Stimulated activated CD8-positive, alpha-beta memory T cell treated with anti-CD3 and anti-CD28 coated beads, Interleukin-12 subunit alpha, Interleukin-12 subunit beta, amount 100 ng/mL, for 24 hours (primary cell): Measurements from ENCODE around the gene SLC30A7.

Experiments
- DNase-seq: peaks from one replicate; pipeline ENCODE4 v3.0.0-alpha.2; 2020; ENCODE audit errors: extremely low read depth

The SLC30A7 gene

GRCh38 chr1:100979631-100980030 is 83.7 kb downstream of the SLC30A7 start:
- no peak for DNase-seq

- DNase-seq = no peak
Measured at GRCh38 chr1:100982793-100983192, 86.9 kb downstream of the SLC30A7 start.

- DNase-seq = no peak
Measured at GRCh38 chr1:100988121-100988520, 92.2 kb downstream of the SLC30A7 start.

- no peak for DNase-seq
Measured at GRCh38 chr1:100989306-100990077, 93.6 kb downstream of the SLC30A7 start.

- no peak for DNase-seq
Measured at GRCh38 chr1:100995198-100995988, 99.5 kb downstream of the SLC30A7 start.

- DNase-seq = no peak
Measured at GRCh38 chr1:100998426-100998825, 102.5 kb downstream of the SLC30A7 start.

- DNase-seq = no peak
Measured at GRCh38 chr1:101000131-101000873, 104.4 kb downstream of the SLC30A7 start.

GRCh38 chr1:101002551-101002950 is 106.7 kb downstream of the SLC30A7 start:
- DNase-seq = no peak

- no peak for DNase-seq
Measured at GRCh38 chr1:101003012-101003650, 107.2 kb downstream of the SLC30A7 start.

- no peak for DNase-seq
Measured at GRCh38 chr1:101004061-101004460, 108.2 kb downstream of the SLC30A7 start.

GRCh38 chr1:101004670-101005069 is 108.8 kb downstream of the SLC30A7 start:
- no peak for DNase-seq

- no peak for DNase-seq
Measured at GRCh38 chr1:101005183-101005582, 109.3 kb downstream of the SLC30A7 start.

GRCh38 chr1:101005871-101006270 is 110.0 kb downstream of the SLC30A7 start:
- no peak for DNase-seq

GRCh38 chr1:101006553-101006952 is 110.7 kb downstream of the SLC30A7 start:
- DNase-seq = no peak

GRCh38 chr1:101008229-101008834 is 112.4 kb downstream of the SLC30A7 start:
- no peak for DNase-seq

- DNase-seq = no peak
Measured at GRCh38 chr1:101013776-101014175, 117.9 kb downstream of the SLC30A7 start.

- DNase-seq = no peak
Measured at GRCh38 chr1:101017448-101017847, 121.6 kb downstream of the SLC30A7 start.

- no peak for DNase-seq
Measured at GRCh38 chr1:101022294-101022693, 126.4 kb downstream of the SLC30A7 start.

- no peak for DNase-seq
Measured at GRCh38 chr1:101025283-101025656, 129.4 kb downstream of the SLC30A7 start.

GRCh38 chr1:101025657-101026429 is 130.0 kb downstream of the SLC30A7 start, which contains the start of gene DPH5:
DPH5 (minus strand) TSS chr1:101025784; CDS start chr1:101025443, 341 bp downstream.
- DNase-seq = peak; percentile 76

- no peak for DNase-seq
Measured at GRCh38 chr1:101026430-101026788, 130.5 kb downstream of the SLC30A7 start.
